Activated T-cell treated with anti-CD3 and anti-CD28 coated beads, Interleukin-2, amount 50 U/mL, for 72 hours (primary cell): ENCODE results near the gene DCST1. TPM values are rescaled to one million over a fixed set of nuclear protein-coding genes. Genes with fewer than 3 reads are reported as not detected.
A peak's percentile ranks its signal among the peaks of the same experiment; 100 is the strongest.

ENCODE experiments used
- ATAC-seq, 2 donors: fragments of 150-1000 bp; cut with Tn5 transposase; replicated peaks in 1 of 2; 2 replicates each; pipeline ENCODE4 v1.10.0; 2021; ENCODE audit warnings: moderate library complexity in 2 of 2, mild to moderate bottlenecking in 1 of 2
- DNase-seq, 2 donors: peaks; one replicate each; pipeline ENCODE4 v3.0.0; 2021 to 2022; ENCODE audit warnings: mixed read lengths in 1 of 2
- H3K27ac Mint-ChIP-seq: one replicate; pipeline ENCODE4 v1.8.0; 2022; ENCODE audit warnings: mild to moderate bottlenecking, moderate library complexity, mixed read lengths
- H3K27me3 Mint-ChIP-seq: one replicate; pipeline ENCODE4 v1.8.0; 2022; ENCODE audit warnings: low read depth, mixed read lengths
- H3K36me3 Mint-ChIP-seq, 2 donors: one replicate each; pipeline ENCODE4 v1.8.0; 2022; ENCODE audit warnings: mixed read lengths in 2 of 2, mild to moderate bottlenecking in 1 of 2; ENCODE audit not compliant: insufficient read depth in 2 of 2
- H3K4me1 Mint-ChIP-seq: one replicate; pipeline ENCODE4 v1.8.0; 2022; ENCODE audit warnings: low read depth, mixed read lengths
- H3K4me3 Mint-ChIP-seq, 2 donors: one replicate each; pipeline ENCODE4 v1.8.0; 2022; ENCODE audit warnings: mild to moderate bottlenecking in 2 of 2, mixed read lengths in 2 of 2, moderate library complexity in 2 of 2
- H3K9me3 Mint-ChIP-seq, 2 donors: one replicate each; pipeline ENCODE4 v1.8.0; 2022; ENCODE audit warnings: mixed read lengths in 2 of 2
- total RNA-seq, 2 donors: library from RNA; stranded (reverse); gene quantifications; one replicate each; pipeline ENCODE4 v1.2.3, GENCODE V29; 2022

The DCST1 gene
- total RNA-seq, 2 donors from 2014 or later, result 0.10 TPM; not detected in 1

GRCh38 chr1:155083865-155084721, 50.5 kb downstream of the DCST1 start:
- no peak overlapping the region for H3K27ac Mint-ChIP-seq
- no peaks in the 10 kb centered on the region for H3K9me3 Mint-ChIP-seq
- no peak for ATAC-seq
- H3K36me3 Mint-ChIP-seq, result peaks cover 0 to 2% of the 10 kb centered on the region in 2 donors
- peak overlapping the region; percentile 84 to 88 for H3K4me3 Mint-ChIP-seq
- peak; percentile 51 to 63 for DNase-seq
- peaks cover 46% of the 10 kb centered on the region for H3K4me1 Mint-ChIP-seq
- H3K27me3 Mint-ChIP-seq, result peaks cover 42% of the 10 kb centered on the region

GRCh38 chr1:155084722-155085503, 51.3 kb downstream of the DCST1 start:
- DNase-seq (peak; percentile 95), ATAC-seq (peak; percentile 84 to 85)
- H3K36me3 Mint-ChIP-seq, result peaks cover 0 to 2% of the 10 kb centered on the region in 2 donors
- H3K9me3 Mint-ChIP-seq, result no peaks in the 10 kb centered on the region
- H3K27ac Mint-ChIP-seq, result peak overlapping the region; percentile 91
- peak overlapping the region; percentile 84 to 88 for H3K4me3 Mint-ChIP-seq
- peaks cover 34% of the 10 kb centered on the region for H3K27me3 Mint-ChIP-seq
- H3K4me1 Mint-ChIP-seq, result peaks cover 40% of the 10 kb centered on the region

GRCh38 chr1:155085504-155086127, 52.0 kb downstream of the DCST1 start:
- peaks cover 0 to 2% of the 10 kb centered on the region in 2 donors for H3K36me3 Mint-ChIP-seq
- peak overlapping the region; percentile 84 to 88 for H3K4me3 Mint-ChIP-seq
- no peaks in the 10 kb centered on the region for H3K9me3 Mint-ChIP-seq
- ATAC-seq (peak; percentile 56 to 57), DNase-seq (peak; percentile 80 to 90)
- peaks cover 34% of the 10 kb centered on the region for H3K27me3 Mint-ChIP-seq
- peak overlapping the region; percentile 91 for H3K27ac Mint-ChIP-seq
- H3K4me1 Mint-ChIP-seq, result peaks cover 40% of the 10 kb centered on the region

- H3K4me1 Mint-ChIP-seq, result peaks cover 40% of the 10 kb centered on the region
- peak overlapping the region; percentile 84 to 88 for H3K4me3 Mint-ChIP-seq
- DNase-seq (peak; percentile 85 to 90), ATAC-seq (peak; percentile 14 to 22)
- H3K36me3 Mint-ChIP-seq, result peaks cover 0 to 2% of the 10 kb centered on the region in 2 donors
- H3K27ac Mint-ChIP-seq, result peak overlapping the region; percentile 81
- no peaks in the 10 kb centered on the region for H3K9me3 Mint-ChIP-seq
- H3K27me3 Mint-ChIP-seq, result peaks cover 31% of the 10 kb centered on the region
These were observed 52.6 kb downstream of the DCST1 start for GRCh38 chr1:155086128-155086741.

- Mint-ChIP-seq H3K4me3 (peak overlapping the region; percentile 7 to 20), H3K27ac (no peak overlapping the region), H3K9me3 (no peaks in the 10 kb centered on the region), H3K4me1 (peaks cover 41% of the 10 kb centered on the region), H3K36me3 (no peaks in the 10 kb centered on the region), H3K27me3 (peaks cover 23% of the 10 kb centered on the region)
- DNase-seq (no peak), ATAC-seq (no peak)
These were observed 53.4 kb downstream of the DCST1 start for GRCh38 chr1:155086856-155087535.

GRCh38 chr1:155091071-155092051, 57.7 kb downstream of the DCST1 start:
- Mint-ChIP-seq H3K27ac (no peak overlapping the region), H3K4me3 (peak overlapping the region in 1 of 2 donors; percentile 2), H3K4me1 (peaks cover 12% of the 10 kb centered on the region), H3K9me3 (no peaks in the 10 kb centered on the region), H3K27me3 (peaks cover 8% of the 10 kb centered on the region), H3K36me3 (no peaks in the 10 kb centered on the region)
- DNase-seq (peak; percentile 82 to 86), ATAC-seq (peak; percentile 84 to 86)

- H3K27ac Mint-ChIP-seq, result no peak overlapping the region
- DNase-seq (no peak), ATAC-seq (no peak)
- no peaks in the 10 kb centered on the region for H3K36me3 Mint-ChIP-seq
- no peak overlapping the region for H3K4me3 Mint-ChIP-seq
- H3K27me3 Mint-ChIP-seq, result peaks cover 8% of the 10 kb centered on the region
- peaks cover 11% of the 10 kb centered on the region for H3K4me1 Mint-ChIP-seq
- H3K9me3 Mint-ChIP-seq, result no peaks in the 10 kb centered on the region
These were observed 58.5 kb downstream of the DCST1 start for GRCh38 chr1:155092131-155092530.

GRCh38 chr1:155092641-155093040, 59.0 kb downstream of the DCST1 start:
- DNase-seq (no peak), ATAC-seq (no peak)
- no peak overlapping the region for H3K4me3 Mint-ChIP-seq
- peaks cover 11% of the 10 kb centered on the region for H3K4me1 Mint-ChIP-seq
- H3K27me3 Mint-ChIP-seq, result peaks cover 8% of the 10 kb centered on the region
- H3K9me3 Mint-ChIP-seq, result no peaks in the 10 kb centered on the region
- H3K27ac Mint-ChIP-seq, result no peak overlapping the region
- H3K36me3 Mint-ChIP-seq, result no peaks in the 10 kb centered on the region

- no peak overlapping the region for H3K4me3 Mint-ChIP-seq
- DNase-seq (no peak), ATAC-seq (peak; percentile 47 to 51)
- H3K36me3 Mint-ChIP-seq, result no peaks in the 10 kb centered on the region
- peaks cover 11% of the 10 kb centered on the region for H3K4me1 Mint-ChIP-seq
- H3K9me3 Mint-ChIP-seq, result no peaks in the 10 kb centered on the region
- peaks cover 8% of the 10 kb centered on the region for H3K27me3 Mint-ChIP-seq
- no peak overlapping the region for H3K27ac Mint-ChIP-seq
These were observed 60.4 kb downstream of the DCST1 start for GRCh38 chr1:155093911-155094621.

- no peak for DNase-seq
- no peak overlapping the region for H3K27ac Mint-ChIP-seq
- peaks cover 8% of the 10 kb centered on the region for H3K27me3 Mint-ChIP-seq
- H3K4me3 Mint-ChIP-seq, result no peak overlapping the region
- ATAC-seq, result no peak
- no peaks in the 10 kb centered on the region for H3K9me3 Mint-ChIP-seq
- H3K36me3 Mint-ChIP-seq, result no peaks in the 10 kb centered on the region
- peaks cover 11% of the 10 kb centered on the region for H3K4me1 Mint-ChIP-seq
These were observed 61.0 kb downstream of the DCST1 start for GRCh38 chr1:155094622-155094948.

GRCh38 chr1:155099331-155099730, 65.7 kb downstream of the DCST1 start:
- DNase-seq, result no peak
- H3K36me3 Mint-ChIP-seq, result no peaks in the 10 kb centered on the region
- H3K9me3 Mint-ChIP-seq, result no peaks in the 10 kb centered on the region
- no peak for ATAC-seq
- H3K27ac Mint-ChIP-seq, result no peak overlapping the region
- H3K4me3 Mint-ChIP-seq, result no peak overlapping the region
- peaks cover 8% of the 10 kb centered on the region for H3K27me3 Mint-ChIP-seq
- H3K4me1 Mint-ChIP-seq, result no peaks in the 10 kb centered on the region
